Stimulated activated CD8-positive, alpha-beta memory T cell treated with anti-CD3 and anti-CD28 coated beads, Interleukin-4, amount 100 ng/mL, for 48 hours (primary cell): Measurements from ENCODE around the gene CLPTM1.

Experiments
- DNase-seq: peaks from one replicate; pipeline ENCODE4 v3.0.0-alpha.2; 2020

The CLPTM1 gene

GRCh38 chr19:45016388-45017314 lies 61.5 kb downstream of the CLPTM1 start:
- DNase-seq: peak; percentile 78

DNA sequence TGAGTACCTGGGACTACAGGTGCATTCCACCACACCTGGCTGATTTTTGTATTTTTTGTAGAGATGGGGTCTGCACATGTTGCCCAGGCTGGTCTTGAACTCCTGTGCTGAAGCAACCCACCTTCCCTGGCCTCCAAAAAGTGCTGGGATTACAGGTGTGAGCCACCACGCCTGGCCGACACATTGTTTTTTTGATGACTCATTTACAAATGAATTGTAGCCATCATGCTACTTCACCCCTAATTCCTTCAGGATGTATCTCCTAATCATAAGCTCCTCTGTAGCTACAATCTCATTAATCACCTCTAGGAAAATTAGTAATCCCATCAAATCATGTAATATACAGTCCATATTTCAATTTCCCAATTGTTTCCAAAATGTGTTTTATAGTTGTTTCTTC lies 64.0 kb downstream of the CLPTM1 start:
- no peak for DNase-seq

GRCh38 chr19:45020071-45020470 lies 64.9 kb downstream of the CLPTM1 start:
- no peak for DNase-seq

- DNase-seq: no peak
These were observed 66.8 kb downstream of the CLPTM1 start for GRCh38 chr19:45021971-45022370.

- no peak for DNase-seq
These were observed 67.9 kb downstream of the CLPTM1 start for GRCh38 chr19:45023048-45023447.

DNA sequence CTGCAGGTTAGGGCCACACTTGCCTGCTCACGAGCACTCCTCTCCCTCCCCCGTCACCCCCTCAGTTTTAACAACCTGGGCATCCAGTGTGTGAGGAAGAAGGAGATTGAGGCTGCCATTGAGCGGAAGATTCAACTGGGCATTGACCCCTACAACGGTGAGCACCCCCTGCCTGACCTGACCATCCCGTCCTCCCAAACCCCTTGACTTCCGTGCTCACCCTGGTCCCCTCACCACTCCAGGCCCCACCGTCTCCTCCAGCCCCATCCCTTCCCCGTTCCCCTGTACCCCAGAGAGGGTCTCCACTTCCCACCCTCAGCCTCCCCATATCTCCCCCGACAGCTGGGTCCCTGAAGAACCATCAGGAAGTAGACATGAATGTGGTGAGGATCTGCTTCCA lies 70.1 kb downstream of the CLPTM1 start:
- no peak for DNase-seq

- no peak for DNase-seq
These were observed 72.2 kb downstream of the CLPTM1 start for GRCh38 chr19:45027371-45027770.

DNA sequence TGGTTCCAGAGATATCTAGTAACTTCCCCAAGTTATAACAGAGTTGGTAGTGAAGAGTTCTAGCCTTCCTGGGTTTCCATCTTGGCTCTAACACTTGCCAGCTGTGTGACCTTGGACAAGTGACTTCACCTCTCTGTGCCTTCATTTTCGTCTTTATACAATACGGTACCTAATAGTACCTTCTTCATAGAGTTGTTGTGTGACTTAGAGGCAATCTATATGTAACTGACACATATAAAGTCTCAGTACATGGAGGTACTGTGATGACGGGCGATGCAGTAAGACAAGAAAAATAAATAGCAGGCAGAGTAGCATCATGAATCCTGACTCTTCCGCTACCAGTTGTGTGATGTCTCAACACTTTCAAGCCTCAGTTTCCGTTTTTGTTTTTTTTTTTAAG lies 75.6 kb downstream of the CLPTM1 start:
- DNase-seq: no peak

GRCh38 chr19:45032421-45032820 lies 77.2 kb downstream of the CLPTM1 start:
- no peak for DNase-seq

DNA sequence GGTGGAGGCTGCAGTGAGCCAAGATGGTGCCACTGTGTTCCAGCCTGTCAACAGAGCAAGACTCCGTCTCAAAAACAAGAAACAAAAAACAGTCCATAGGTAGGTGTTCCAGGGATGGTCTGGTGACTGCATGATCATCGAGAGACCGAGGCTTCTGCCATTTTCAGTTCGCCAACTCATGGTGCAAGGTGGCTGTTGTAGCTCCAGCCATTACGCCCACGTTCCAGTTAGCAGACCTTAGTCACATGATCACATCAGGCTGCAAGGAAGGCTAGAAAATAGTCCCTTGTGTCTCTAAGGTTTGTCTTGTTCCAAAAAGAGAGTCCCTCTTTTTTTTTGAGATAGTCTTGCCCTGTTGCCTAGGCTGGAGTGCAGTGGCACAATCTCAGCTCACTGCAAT lies 80.6 kb downstream of the CLPTM1 start:
- no peak for DNase-seq

- no peak for DNase-seq
These were observed 82.4 kb downstream of the CLPTM1 start for GRCh38 chr19:45037393-45038169.

- DNase-seq: peak; percentile 93
These were observed 84.0 kb downstream of the CLPTM1 start, which contains the start of gene CLASRP for GRCh38 chr19:45038931-45039893. TSS of gene CLASRP (plus strand) at chr19:45039045. CDS start at chr19:45040213, 1,168 bp downstream.

- DNase-seq: no peak
These were observed 85.0 kb downstream of the CLPTM1 start for GRCh38 chr19:45040059-45040771.

GRCh38 chr19:45041125-45041524 lies 85.9 kb downstream of the CLPTM1 start:
- DNase-seq: no peak
